ENCODE data around the gene TMEM242.

TMEM242 gene

DNA sequence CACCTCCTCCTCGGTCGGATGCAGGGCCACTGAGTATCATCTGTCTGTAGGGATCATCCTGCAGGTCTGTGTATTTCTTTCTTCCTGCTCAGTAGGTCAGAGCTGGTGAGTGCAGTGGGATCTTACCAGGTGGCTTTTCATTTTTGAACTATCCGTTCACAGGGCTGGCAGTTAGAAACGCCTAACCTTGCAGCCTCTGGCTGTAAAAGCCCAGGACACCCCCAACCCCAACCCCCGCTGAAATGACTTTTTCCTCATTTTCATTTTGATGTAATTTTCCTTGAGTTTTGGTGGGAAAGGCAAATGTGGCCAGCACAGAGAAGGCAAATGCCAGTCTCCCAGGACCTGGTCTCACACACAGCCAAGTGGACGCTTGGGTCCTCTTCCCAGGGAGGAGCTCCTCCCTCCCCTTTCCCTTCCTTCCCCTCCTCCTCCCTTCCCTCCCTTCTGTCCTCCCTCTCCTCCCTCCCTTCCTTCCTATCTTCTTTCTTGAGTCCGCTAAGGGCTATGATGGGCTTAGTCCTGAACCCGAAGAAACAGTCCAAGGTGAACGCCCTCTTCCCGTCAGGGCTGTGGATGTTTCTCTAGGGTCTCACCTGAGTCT lies 36.0 kb downstream of the TMEM242 start:
- no peak for DNase-seq

DNA sequence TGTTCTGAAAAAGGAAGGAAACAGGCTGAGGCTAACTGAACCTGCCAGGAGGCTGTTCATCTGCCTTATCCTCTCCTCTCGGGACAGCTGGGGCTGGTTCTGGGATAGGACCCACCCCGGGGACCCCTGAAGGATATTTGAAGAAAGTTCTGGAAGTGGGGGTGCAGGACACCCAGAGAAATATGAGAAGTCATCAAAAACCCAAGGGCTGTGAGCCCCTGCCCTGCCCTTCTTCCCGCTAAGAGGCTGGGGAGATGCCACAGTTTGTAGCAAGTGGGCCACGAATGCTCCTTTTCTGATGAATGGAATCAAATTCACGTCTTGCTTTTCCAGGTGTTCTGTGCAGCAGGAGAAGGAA lies 37.9 kb downstream of the TMEM242 start:
- DNase-seq = no peak

GRCh38 chr6:157284738-157285421 lies 38.4 kb downstream of the TMEM242 start:
- DNase-seq = no peak

DNA sequence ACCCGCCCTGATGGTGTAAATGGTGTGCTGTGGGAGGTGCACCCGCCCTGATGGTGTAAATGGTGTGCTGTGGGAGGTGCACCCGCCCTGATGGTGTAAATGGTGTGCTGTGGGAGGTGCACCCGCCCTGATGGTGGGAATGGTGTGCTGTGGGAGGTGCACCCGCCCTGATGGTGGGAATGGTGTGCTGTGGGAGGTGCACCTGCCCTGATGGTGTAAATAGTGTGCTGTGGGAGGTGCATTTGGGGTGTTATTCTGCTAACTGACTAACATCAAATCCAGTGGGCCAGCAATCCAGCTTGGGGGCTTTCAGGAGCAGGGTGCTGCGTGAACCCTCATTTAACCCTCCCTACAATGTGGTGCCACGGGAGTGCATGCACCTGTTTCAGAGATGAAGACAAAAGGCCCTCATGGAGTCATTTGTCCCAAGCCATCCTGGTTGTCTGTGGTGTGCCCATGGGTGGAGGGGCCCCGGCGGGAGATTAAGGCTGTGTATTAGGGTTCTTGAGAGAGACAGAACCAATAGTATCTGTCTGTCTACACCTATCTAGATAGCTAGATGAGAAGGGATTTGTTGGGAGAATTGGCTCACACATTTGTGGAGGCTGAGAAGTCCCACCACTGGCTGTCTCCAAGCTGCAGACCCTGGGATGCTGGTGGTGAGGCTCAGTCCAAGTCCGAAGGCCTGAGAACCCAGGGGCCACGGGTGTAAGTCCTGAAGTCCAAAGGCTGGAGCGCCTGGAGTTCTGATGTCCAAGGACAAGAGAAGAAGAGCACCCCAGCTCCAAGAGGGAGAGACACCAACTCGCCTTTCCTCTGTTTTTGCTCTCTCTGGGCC lies 39.2 kb downstream of the TMEM242 start:
- DNase-seq = no peak

DNA sequence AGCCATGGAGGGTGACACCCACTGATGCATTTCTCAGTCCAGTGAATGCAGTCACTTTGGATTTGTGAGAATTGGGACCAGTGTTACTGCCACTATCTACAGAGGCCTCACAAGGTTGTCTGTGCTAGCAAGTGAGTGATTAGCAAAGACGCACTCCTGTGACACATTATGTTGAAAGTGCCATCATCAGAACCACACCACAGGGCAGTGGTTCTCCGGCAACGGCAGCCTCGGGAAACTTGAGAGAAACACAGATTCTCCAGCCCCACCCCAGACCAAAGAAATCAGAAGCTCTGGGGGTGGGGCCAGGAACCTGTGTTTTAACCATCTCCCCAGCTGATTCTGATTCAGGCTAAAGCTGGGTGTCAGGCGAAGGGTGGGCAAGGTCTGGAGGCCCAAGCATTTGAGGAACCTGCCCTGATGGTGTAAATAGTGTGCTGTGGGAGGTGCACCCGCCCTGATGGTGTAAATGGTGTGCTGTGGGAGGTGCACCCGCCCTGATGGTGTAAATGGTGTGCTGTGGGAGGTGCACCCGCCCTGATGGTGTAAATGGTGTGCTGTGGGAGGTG lies 39.9 kb downstream of the TMEM242 start:
- DNase-seq = no peak

DNA sequence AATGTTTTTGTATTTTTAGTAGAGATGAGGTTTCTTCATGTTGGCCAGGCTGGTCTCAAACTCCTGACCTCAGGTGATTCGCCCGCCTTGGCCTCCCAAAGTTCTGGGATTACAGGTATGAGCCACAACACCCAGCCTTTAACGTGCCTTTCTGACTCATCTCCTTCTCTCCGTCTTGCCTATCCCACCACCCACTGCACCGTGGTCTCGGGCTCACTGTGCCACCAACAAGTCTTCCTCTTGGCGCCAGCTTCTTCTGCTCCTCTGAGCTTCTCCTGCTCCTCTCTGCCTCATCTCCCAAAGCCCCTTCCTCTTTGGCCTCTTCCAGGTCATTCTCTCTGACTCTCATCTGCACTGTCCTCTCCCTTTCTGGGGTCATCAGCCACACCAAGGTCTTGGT lies 41.0 kb downstream of the TMEM242 start:
- DNase-seq = no peak

- DNase-seq = no peak
Measured at GRCh38 chr6:157281570-157281969, 41.7 kb downstream of the TMEM242 start.

GRCh38 chr6:157280947-157281346 lies 42.4 kb downstream of the TMEM242 start:
- DNase-seq = no peak

DNA sequence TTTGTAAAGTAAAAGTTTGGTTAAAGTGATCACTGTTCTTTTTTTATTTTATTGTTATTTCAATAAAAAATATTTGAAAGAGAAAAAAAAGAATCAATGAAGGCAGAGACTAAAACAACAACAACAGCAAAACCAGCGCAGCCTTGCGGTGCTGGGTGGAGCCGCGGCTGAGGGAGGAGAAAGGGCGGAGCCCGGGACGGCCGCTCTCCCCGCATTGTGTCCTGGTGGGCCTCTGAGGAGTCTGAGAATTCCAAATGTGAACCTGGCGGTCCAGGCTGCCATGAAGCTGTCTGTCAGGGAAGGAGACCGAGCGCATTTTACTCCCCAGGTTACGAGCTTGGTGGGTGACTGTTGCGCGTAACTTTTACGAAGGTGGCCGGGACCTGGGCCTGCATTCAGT lies 43.2 kb downstream of the TMEM242 start:
- no peak for DNase-seq

GRCh38 chr6:157278171-157278570 lies 45.1 kb downstream of the TMEM242 start:
- DNase-seq = no peak

GRCh38 chr6:157276731-157277130 lies 46.6 kb downstream of the TMEM242 start:
- no peak for DNase-seq

GRCh38 chr6:157276134-157276532 lies 47.2 kb downstream of the TMEM242 start:
- no peak for DNase-seq

- peak; percentile 85 for DNase-seq
Measured at GRCh38 chr6:157274471-157275226, 48.7 kb downstream of the TMEM242 start.

GRCh38 chr6:157273756-157274470 lies 49.4 kb downstream of the TMEM242 start:
- peak; percentile 83 for DNase-seq

DNA sequence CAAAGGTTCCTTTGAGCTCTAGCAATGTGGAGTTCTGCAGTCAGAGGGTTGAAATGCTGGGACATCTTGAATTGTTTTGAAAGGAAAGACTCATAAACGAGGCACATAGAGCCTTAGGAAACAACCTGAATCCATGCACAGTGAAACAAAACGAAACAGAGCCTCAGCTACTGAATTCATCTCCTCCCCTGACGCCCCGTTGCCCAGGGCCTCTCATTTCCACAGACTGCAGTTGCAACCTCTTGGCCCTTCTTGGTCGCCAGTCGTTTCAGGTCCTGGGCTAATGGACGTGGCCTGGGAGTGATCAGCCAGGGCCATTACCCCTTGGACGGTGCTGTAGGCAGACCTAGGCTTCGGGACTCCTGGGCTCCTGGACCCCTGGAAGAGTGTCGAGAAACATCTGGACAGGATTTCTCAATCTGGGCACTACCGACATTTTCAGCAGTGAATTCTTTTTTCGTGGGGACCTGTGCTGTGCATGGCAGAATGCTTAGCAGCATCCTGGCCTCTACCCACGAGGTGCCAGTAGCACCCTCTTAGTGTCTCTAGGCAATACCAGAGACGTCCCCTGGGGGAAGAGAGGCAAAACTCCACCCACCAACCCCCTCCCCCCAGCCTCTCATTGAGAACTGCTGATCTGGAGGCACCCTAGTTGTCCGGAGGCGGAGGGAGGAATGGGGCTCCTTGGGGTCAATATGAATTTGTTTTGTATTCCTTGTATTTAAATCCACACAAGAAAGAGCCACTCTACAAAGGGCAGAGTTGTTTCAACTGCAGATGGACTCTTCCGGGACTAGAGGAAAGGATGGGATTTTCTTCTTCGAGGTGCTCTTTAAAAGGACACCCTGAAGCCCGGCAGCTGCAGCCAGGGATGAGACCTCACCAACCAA lies 50.2 kb downstream of the TMEM242 start:
- peak; percentile 48 for DNase-seq

DNA sequence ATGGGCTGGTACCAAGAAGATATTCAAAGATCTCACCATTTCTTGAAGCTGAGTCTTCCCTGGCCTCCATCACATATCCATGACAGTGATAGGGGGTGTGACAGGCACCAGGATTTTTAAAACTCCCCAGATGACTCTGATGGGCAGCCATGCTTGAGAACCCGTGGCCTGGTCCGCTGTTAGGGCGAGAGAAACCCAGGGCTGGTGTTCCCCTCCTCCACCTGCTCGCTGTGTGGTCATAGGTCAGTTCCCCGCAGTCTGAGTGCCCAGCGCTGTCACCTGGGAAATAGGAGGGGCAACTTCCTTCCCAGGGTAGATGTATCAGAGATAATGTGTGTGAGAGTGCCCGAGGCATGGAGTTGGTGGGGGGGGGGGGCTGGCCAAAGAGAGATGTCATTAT lies 50.9 kb downstream of the TMEM242 start:
- DNase-seq = no peak

DNA sequence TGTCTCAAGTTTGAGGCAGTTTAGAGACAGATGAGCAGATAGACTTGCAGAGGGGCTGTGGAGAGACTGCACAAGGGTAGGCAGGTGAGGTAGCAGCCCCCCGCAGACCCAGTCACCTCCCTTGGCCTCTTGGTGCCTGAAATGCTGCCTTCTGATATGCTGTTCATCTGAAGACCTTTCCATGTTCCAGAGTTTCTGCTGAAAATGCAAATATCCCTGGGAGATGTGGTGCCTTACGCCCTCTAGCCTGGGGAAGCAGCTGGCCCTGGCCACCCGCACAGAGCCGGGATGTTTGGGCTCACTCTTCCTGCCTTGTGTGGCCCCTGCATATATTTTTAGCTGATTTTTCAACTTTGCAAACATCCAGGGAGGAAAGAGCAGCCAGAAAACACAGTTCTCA lies 51.4 kb downstream of the TMEM242 start:
- no peak for DNase-seq

DNA sequence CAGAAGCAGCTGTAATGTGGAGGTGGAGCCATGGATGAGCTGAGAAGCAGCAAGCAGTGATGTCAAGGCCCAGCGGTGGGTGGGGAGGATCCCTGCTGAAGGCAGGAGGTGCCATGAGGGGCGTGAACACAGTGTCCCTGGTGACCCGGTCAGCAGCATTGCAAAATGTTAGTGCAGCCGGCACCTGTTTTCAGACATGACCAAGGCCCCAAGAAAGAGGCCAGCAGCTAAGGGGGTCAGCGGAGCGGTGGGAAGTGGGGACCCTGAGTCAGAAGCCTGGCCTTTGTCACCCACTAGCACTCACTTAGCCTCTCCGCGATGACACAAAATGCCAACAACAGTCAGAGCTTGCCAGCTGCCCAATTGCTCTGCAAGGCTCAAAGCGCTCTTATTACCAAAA lies 51.9 kb downstream of the TMEM242 start:
- no peak for DNase-seq

GRCh38 chr6:157270916-157271315 lies 52.4 kb downstream of the TMEM242 start:
- DNase-seq = no peak

GRCh38 chr6:157270308-157270707 lies 53.0 kb downstream of the TMEM242 start:
- no peak for DNase-seq

DNA sequence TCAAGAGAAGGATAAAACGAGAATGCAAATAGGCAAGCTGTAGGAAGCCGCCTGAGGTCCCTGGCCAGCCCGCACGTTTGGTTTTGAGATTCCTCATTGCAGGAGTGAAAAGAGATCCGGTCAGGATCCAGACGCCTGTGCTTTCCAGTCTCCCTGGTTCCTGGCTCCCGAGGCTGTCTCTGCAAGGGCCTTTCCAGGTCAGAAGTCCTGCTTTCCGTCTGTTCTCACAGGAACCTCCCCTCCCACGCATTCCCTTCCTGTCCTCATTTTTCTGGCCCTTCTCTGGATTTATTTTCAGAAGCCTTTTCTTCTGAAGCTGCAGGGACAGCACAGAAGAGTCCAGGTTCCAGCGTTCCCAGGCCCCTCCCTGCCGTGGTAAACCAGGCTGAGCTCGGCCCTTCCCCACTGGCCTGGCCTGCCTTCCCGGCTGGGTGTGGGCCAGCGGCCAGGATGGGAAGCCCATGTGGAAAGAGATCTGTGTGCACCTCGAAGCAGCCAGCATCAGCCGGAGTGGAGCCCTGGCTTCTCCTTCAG lies 54.0 kb downstream of the TMEM242 start:
- DNase-seq = no peak
